ENCODE data around the gene TNMD.
"Not testable (repeated sequence)": the region's sequence is repeated elsewhere in the genome, so short reads cannot be mapped to it uniquely, and the experiment has no call there.

The TNMD gene

GRCh38 chrX:100584611-100585010 lies at the start of gene TNMD:
Gene TNMD (plus strand): TSS chrX:100584936. CDS start chrX:100585019, 83 bp downstream.
- DNase-seq (ENCODE audit: low read depth): no peak

GRCh38 chrX:100565534-100565933 lies 19.2 kb upstream of the TNMD start:
- DNase-seq (ENCODE audit: low read depth): not testable (repeated sequence)

- DNase-seq (ENCODE audit: low read depth): no peak
Observed at GRCh38 chrX:100586747-100587146, 2.0 kb downstream of the TNMD start.

- no peak for DNase-seq (ENCODE audit: low read depth)
Observed at GRCh38 chrX:100587861-100588260, 3.1 kb downstream of the TNMD start.

- no peak for DNase-seq (ENCODE audit: low read depth)
Observed at GRCh38 chrX:100591256-100592051, 6.7 kb downstream of the TNMD start.

- no peak for DNase-seq (ENCODE audit: low read depth)
Observed at GRCh38 chrX:100593126-100593525, 8.4 kb downstream of the TNMD start.

- DNase-seq (ENCODE audit: low read depth): no peak
Observed at GRCh38 chrX:100593581-100593980, 8.8 kb downstream of the TNMD start.

GRCh38 chrX:100596601-100597000 lies 11.9 kb downstream of the TNMD start:
- DNase-seq (ENCODE audit: low read depth): no peak

- no peak for DNase-seq (ENCODE audit: low read depth)
Observed at GRCh38 chrX:100599456-100599855, 14.7 kb downstream of the TNMD start.

- no peak for DNase-seq (ENCODE audit: low read depth)
Observed at GRCh38 chrX:100600340-100600739, 15.6 kb downstream of the TNMD start.

- no peak for DNase-seq (ENCODE audit: low read depth)
Observed at GRCh38 chrX:100600758-100601157, 16.0 kb downstream of the TNMD start.

GRCh38 chrX:100606753-100607152 lies 22.0 kb downstream of the TNMD start:
- no peak for DNase-seq (ENCODE audit: low read depth)

GRCh38 chrX:100609591-100609990 lies 24.9 kb downstream of the TNMD start:
- DNase-seq (ENCODE audit: low read depth): no peak

- no peak for DNase-seq (ENCODE audit: low read depth)
Observed at GRCh38 chrX:100611951-100612350, 27.2 kb downstream of the TNMD start.

GRCh38 chrX:100615005-100615404 lies 30.3 kb downstream of the TNMD start:
- no peak for DNase-seq (ENCODE audit: low read depth)

GRCh38 chrX:100623001-100623400 lies 38.3 kb downstream of the TNMD start:
- DNase-seq (ENCODE audit: low read depth): no peak

- DNase-seq (ENCODE audit: low read depth): no peak
Observed at GRCh38 chrX:100625985-100626491, 41.3 kb downstream of the TNMD start.

GRCh38 chrX:100635040-100635439 lies 50.3 kb downstream of the TNMD start:
- no peak for DNase-seq (ENCODE audit: low read depth)

- no peak for DNase-seq (ENCODE audit: low read depth)
Observed at GRCh38 chrX:100635989-100636320, 51.2 kb downstream of the TNMD start.

- DNase-seq (ENCODE audit: low read depth): peak; percentile 35
Observed at GRCh38 chrX:100636321-100636991, 51.7 kb downstream of the TNMD start, which contains the start of gene TSPAN6. Gene TSPAN6 (minus strand): TSS chrX:100636806. CDS start chrX:100636694, 112 bp downstream.

GRCh38 chrX:100642290-100642689 lies 57.6 kb downstream of the TNMD start:
- no peak for DNase-seq (ENCODE audit: low read depth)

GRCh38 chrX:100643212-100643611 lies 58.5 kb downstream of the TNMD start:
- DNase-seq (ENCODE audit: low read depth): no peak
